Measurements from ENCODE around the gene BMF. TPM values are rescaled to one million over a fixed set of nuclear protein-coding genes. Genes with fewer than 3 reads are reported as not detected.
A peak's percentile ranks its signal among the peaks of the same experiment; 100 is the strongest.

The BMF gene
- total and polyA plus RNA-seq, 4 donors = 0.63 to 10.2 (median 4.0) TPM

DNA sequence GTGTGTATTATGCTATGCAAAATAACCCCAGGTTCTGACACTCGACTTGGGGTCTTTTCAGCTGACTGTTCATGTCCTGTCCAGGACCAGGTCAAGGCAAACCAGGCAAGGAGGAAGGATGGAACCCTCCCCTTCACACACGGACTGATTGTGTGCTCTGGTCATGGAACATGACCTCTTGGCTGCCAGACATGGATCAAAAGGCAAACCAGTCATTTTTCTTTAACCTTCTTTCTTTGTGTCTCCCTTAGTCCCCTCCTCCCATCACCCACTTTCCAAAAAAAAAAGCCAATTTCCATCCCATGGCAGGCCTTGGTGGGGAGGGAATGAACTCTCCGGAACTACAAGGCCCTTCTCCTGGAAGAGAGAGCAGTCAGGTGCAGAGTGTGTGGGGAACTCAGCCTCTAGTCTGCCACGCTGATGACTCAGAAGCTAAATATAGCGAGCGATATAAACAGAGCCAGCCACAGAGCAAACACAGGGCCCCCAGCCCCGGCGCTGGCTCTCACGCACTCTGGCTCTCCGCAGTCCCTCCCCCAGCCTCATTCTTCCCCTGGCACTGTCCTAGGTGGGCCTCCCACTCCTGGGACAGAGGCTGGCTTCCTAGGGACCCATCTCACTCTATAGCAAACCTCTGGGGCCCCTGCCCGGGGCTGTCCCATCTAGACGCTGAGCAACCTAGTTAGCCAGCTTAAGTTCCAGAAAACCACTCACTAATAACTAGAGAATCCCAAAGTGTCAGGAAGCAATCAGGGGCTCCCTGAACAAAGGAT is 10.0 kb downstream of the BMF start (continued):
- TF ChIP-seq, protein P1, sequence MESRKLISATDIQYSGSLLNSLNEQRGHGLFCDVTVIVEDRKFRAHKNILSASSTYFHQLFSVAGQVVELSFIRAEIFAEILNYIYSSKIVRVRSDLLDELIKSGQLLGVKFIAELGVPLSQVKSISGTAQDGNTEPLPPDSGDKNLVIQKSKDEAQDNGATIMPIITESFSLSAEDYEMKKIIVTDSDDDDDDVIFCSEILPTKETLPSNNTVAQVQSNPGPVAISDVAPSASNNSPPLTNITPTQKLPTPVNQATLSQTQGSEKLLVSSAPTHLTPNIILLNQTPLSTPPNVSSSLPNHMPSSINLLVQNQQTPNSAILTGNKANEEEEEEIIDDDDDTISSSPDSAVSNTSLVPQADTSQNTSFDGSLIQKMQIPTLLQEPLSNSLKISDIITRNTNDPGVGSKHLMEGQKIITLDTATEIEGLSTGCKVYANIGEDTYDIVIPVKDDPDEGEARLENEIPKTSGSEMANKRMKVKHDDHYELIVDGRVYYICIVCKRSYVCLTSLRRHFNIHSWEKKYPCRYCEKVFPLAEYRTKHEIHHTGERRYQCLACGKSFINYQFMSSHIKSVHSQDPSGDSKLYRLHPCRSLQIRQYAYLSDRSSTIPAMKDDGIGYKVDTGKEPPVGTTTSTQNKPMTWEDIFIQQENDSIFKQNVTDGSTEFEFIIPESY (IDR thresholded peaks at IDR 0.05) = peak; percentile 21
- TF ChIP-seq GABPA (IDR thresholded peaks at IDR 0.05 in 1 of 2, conservative IDR thresholded peaks at IDR 0.05 in 1 of 2) (peak in 1 of 2 donors; percentile 35), NR2F2 (IDR thresholded peaks at IDR 0.05) (no peak), YY1 (IDR thresholded peaks at IDR 0.05) (no peak), JUND (IDR thresholded peaks at IDR 0.05) (peak; percentile 96 to 97), EGR1 (IDR thresholded peaks at IDR 0.05; ENCODE audit: low read depth in 2 of 2) (peak in 1 of 2 donors; percentile 9), FOXA2 (IDR thresholded peaks at IDR 0.05) (peak; percentile 26), HNF4G (IDR thresholded peaks at IDR 0.05) (no peak), RXRA (IDR thresholded peaks at IDR 0.05) (peak; percentile 76 to 90)
- TF ChIP-seq, protein P2, sequence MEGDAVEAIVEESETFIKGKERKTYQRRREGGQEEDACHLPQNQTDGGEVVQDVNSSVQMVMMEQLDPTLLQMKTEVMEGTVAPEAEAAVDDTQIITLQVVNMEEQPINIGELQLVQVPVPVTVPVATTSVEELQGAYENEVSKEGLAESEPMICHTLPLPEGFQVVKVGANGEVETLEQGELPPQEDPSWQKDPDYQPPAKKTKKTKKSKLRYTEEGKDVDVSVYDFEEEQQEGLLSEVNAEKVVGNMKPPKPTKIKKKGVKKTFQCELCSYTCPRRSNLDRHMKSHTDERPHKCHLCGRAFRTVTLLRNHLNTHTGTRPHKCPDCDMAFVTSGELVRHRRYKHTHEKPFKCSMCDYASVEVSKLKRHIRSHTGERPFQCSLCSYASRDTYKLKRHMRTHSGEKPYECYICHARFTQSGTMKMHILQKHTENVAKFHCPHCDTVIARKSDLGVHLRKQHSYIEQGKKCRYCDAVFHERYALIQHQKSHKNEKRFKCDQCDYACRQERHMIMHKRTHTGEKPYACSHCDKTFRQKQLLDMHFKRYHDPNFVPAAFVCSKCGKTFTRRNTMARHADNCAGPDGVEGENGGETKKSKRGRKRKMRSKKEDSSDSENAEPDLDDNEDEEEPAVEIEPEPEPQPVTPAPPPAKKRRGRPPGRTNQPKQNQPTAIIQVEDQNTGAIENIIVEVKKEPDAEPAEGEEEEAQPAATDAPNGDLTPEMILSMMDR (IDR thresholded peaks at IDR 0.05; ENCODE audit: low read depth, low read length, missing input control) = no peak
- TF ChIP-seq, protein P3, sequence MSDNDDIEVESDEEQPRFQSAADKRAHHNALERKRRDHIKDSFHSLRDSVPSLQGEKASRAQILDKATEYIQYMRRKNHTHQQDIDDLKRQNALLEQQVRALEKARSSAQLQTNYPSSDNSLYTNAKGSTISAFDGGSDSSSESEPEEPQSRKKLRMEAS (IDR thresholded peaks at IDR 0.05) = peak; percentile 13

DNA sequence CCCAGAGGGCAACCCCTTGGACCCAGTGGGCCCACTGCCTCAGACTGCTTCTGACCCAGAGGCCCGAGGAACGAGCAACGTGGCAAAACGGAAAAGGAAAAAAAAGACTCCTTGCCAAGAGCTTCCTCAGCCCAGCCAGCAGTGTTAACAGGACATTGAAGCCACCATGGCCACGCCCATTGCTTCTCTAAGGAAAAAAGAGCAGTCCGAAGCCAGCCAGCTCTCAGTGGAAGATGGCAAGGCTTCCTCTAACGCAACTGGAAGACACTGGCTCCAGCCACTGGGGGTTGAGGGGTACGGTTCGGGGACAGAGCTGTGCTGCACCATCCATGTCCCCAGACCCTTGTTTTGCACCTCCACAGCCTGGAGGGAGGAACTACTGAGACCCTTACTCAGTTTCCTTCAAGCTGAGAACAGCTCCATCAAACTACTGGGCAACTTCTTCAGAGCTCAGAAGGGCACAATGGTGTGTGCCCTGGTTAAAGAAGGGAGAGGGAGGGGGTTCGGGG is 10.7 kb downstream of the BMF start:
- 61% methylated on average over 10 of the region's 10 CpGs for WGBS
- Histone ChIP-seq H3K4me3 (ENCODE audit: low read depth in 1 of 3, low read length in 3 of 3) (no peak overlapping the region), H3K27ac (ENCODE audit: low read depth in 1 of 2, low read length in 2 of 2) (peak overlapping the region; percentile 78 to 81)

More for the DNA sequence above, 10.7 kb downstream of the BMF start:
- Histone ChIP-seq H3K36me3 (ENCODE audit: control insufficient read depth in 4 of 4, insufficient read depth in 3 of 4, low read depth in 1 of 4, low read length in 3 of 4) (no peaks in the 10 kb centered on the region), H3K4me1 (ENCODE audit: control insufficient read depth in 4 of 4, insufficient read depth in 4 of 4, low read length in 3 of 4) (peaks cover 38 to 62% (median 49%) of the 10 kb centered on the region in 4 donors), H3K9ac (ENCODE audit: low read depth in 1 of 2, low read length in 2 of 2) (no peak overlapping the region), H3K9me3 (ENCODE audit: control insufficient read depth in 4 of 4, low read length in 3 of 4) (no peaks in the 10 kb centered on the region), H3K27me3 (ENCODE audit: control insufficient read depth in 4 of 4, insufficient read depth in 4 of 4, low read length in 3 of 4) (no peaks in the 10 kb centered on the region)
- no peak for DNase-seq (ENCODE audit: low spot score)
- TF ChIP-seq SP1 (IDR thresholded peaks at IDR 0.05) (no peak), FOXA2 (IDR thresholded peaks at IDR 0.05) (no peak), RXRA (IDR thresholded peaks at IDR 0.05) (no peak), EGR1 (IDR thresholded peaks at IDR 0.05; ENCODE audit: low read depth in 2 of 2) (no peak)
- TF ChIP-seq, protein P1 (IDR thresholded peaks at IDR 0.05) = no peak
- TF ChIP-seq, protein P3 (IDR thresholded peaks at IDR 0.05) = no peak
